DMS79 (cell line): ENCODE measurements around the gene EDARADD.
"Not testable (repeated sequence)": the region's sequence is repeated elsewhere in the genome, so short reads cannot be mapped to it uniquely, and the experiment has no call there.

Source experiments
- DNase-seq: peaks from one replicate; lab custom pipeline; 2025; lab: John Stamatoyannopoulos, UW

Gene EDARADD

GRCh38 chr1:236433819-236434315 is 39.8 kb downstream of the EDARADD start:
- no peak for DNase-seq

GRCh38 chr1:236438614-236439013 is 44.5 kb downstream of the EDARADD start:
- DNase-seq, result no peak

DNA sequence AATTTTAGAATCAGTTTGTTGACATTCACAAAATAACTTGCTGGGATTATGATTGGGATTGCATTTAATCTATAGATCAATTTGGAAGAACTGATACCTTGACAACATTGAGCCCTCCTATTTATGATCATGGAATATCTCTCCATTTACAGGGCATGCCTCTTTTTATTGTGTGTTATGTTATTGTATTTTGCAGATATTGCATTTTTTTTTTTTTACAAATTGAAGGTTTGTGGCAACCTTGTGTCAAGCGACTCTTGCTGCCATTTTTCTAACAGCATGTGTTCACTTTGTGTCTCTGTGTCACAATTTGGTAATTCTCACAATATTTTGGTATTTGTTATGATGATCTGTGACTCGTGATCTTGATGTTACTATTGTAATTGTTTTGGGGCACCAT is 46.3 kb downstream of the EDARADD start:
- DNase-seq, result no peak

DNA sequence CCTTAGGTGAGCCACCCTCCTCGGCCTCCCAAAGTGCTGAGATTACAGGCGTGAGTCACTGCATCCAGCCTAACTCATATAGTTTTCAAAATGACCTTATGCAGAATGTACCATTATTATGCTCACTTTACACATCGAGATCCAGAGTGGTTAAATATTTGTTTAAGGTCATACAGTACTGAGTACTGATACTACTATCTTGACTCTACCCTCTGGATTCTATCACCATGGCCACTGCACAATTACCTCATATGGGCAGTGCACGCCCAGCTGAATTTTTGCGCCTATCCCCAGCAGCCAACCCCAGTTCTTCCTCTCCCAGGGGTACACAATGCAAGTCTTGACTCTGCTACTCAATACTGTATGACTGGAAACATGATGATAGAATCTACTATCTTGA is 56.7 kb downstream of the EDARADD start:
- DNase-seq, result no peak

GRCh38 chr1:236451796-236452373 is 57.8 kb downstream of the EDARADD start:
- no peak for DNase-seq

DNA sequence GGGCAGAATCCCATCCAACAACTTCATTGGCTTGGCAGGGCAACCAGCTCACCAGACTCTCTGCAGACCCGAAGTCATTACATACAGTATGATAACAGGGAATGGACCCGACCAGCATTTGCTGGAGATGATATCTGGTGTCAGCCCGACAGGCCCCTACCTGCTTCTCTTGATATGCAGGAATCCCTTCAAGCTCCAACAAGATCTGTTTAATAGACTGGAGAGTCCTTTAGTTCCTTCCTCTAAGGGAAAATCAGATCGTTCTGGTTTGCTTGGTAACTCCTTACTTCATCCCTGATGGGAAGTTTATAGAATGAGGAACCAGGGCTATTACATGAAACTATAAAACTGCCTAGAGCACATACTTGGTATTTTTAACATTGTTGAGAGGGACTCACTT is 61.2 kb downstream of the EDARADD start:
- DNase-seq, result no peak

- DNase-seq, result no peak
Measured at GRCh38 chr1:236457775-236458174, 63.7 kb downstream of the EDARADD start.

- DNase-seq, result no peak
Measured at GRCh38 chr1:236458996-236459395, 64.9 kb downstream of the EDARADD start.

DNA sequence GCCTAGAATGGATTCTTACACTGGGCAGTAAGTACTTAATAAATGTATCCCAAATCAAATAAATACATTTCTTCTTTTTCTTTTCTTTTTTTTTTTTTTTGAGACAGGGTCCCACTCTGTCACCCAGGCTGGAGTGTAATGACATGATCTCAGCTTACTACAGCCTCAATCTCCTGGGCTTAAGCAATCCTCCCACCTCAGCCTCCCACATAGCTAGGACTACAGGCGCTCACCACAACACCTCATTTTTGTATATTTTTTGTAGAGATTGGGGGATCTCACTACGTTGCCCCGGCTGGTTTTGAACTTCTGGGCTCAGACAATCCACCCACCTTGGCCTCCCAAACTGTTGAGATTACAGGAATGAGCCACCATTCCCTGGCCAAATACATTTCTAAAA is 66.0 kb downstream of the EDARADD start:
- DNase-seq, result no peak

- DNase-seq, result not testable (repeated sequence)
Measured at GRCh38 chr1:236464197-236464596, 70.1 kb downstream of the EDARADD start.

DNA sequence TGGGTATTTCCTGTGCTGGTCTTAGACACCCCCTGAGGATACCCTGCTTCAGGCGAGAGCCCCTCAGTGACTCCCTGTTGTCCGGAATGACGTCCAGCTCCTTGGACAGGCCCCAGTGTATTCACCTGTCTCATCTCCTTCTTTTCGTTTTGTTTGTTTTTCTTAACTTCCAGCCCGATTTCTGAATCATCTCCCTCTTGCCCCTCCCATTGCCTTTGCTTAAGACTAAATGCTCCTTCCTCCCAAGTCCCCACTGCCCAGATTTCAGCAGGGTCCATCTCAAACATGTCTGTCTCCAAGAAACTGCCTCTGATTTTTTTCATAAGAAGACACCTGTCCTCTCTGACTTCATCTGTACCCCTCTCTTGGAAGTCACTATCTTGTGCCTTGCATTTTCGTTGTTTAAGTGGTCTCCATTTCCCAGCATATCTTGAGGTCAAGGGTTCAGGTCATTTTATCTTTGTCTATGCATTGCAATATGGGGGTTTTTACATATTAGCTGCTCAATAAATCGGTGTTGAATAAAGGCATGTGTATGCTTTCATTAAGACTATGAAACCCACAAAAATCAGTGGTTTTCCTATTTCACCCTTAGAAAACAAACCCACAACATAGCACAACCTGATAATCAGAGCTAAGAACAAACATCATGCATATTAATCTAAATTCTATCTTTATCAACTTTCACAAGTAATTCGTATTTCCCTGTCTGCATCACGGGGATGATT is 71.3 kb downstream of the EDARADD start:
- DNase-seq, result no peak

DNA sequence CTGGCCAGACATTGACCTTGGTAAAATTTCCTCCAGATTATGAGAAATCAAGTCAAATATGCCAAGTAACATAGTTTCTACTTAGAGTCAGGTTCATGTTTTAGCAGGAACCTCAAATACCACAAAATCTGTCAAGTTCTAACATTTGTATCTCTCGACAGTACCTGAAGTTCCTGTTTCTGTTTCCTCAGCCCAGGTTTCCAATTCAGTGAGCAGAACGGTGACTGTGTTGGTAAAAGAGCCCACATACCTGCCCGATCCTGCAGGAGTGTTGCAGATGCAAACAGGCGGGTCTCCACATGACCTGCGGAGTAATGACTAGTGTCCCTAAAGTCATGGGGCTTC is 71.8 kb downstream of the EDARADD start:
- no peak for DNase-seq

GRCh38 chr1:236467327-236467641 is 73.2 kb downstream of the EDARADD start:
- DNase-seq, result no peak

DNA sequence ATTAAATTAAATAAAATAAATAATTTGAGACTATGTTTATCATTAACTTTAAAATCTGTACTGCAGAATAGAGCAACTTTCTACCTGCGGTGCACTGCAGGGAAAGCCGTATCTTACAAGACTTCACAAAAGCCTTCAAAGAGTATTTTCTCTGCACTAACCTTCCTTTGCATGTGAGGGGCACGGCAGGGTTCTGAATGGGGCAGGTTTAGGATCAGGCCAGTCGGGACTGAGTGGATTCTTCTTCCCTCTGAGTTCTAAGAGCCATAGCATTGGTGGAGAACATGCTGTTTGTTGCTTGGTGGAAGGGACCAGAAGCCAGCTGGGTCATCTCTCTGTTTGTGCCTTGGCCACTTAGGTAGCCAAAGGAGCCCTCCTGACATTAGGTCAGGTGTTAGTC is 74.5 kb downstream of the EDARADD start:
- DNase-seq, result no peak

DNA sequence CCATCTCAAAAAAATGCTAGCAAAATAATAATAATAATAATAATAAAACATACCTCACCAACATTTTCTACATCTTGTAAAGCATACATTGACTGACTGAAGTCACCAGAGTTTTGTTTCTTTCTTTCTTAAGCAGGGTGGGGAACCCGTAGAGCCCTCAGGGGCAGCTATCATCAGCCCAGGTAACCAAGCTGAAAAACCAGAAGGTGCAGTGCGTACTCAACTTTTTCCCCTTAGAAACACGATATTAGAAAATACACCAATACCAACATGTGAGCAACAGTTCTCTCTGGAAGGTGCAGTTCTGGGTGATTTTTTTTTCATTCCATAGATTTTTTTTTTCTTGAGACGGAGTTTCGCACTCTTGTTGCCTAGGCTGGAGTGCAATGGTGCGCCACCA is 75.4 kb downstream of the EDARADD start:
- DNase-seq, result no peak

GRCh38 chr1:236471096-236471495 is 77.0 kb downstream of the EDARADD start:
- DNase-seq, result no peak

DNA sequence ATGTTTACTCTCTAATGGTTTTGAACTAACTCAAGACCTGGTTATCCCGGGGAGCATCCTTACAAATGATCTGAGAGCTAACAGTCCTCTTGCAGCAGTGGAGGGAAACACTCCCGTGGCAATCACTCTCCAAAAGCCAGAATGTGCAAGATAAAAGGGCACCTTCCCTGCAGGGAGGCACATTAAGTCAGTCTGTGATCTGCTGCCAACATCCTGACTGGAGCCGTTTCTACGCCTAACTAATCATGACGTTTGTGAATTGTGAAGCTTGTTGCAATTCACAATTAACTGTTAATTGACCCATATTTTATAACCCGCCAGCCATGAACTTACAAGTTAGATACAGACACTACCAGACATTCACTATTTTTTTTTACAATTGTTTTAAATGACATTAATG is 77.6 kb downstream of the EDARADD start:
- peak; percentile 89 for DNase-seq

DNA sequence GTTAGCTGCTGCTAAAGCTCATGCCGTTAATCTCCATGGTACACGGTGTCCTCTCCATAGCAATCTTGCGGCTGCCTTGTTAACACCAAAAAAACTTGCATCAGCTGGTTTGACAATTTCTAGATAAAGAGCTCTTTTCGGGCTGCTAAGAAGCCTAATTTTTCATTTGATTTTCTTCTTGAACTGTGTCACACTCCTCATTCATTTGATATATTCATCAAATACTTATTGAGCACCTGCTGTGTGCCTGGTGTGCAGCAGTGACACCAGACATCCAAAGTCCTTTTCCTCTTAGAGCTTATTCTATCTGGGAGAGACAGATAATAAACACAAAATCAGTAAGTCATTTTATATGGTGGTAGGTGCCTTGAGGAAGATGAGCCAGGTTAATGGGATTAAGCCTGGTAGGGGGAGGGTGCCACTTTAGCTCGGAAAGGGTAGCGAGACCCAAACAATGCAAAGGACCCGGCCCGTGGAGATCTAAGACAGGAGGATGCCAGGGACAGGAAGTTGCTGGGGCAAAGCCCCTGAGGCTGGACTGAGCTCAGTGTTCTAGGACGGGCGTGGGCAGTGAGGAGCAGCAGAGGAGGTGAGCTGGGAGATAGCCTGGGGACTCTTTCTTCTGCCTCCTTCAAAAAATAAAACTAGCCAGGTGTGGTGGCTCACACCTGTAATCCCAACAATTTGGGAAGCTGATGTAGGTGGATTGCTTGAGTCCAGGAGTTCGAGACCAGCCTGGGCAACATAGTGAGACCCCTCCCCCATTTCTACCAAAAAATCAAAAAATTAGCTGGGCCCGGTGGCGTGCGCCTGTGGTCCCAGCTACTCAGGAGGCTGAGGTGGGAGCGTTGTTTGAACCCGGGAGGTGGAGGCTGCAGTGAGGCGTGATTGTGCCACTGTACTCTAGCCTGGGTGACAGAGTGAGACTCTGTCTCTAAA is 79.0 kb downstream of the EDARADD start:
- no peak for DNase-seq

GRCh38 chr1:236476019-236476418 is 81.9 kb downstream of the EDARADD start:
- no peak for DNase-seq

DNA sequence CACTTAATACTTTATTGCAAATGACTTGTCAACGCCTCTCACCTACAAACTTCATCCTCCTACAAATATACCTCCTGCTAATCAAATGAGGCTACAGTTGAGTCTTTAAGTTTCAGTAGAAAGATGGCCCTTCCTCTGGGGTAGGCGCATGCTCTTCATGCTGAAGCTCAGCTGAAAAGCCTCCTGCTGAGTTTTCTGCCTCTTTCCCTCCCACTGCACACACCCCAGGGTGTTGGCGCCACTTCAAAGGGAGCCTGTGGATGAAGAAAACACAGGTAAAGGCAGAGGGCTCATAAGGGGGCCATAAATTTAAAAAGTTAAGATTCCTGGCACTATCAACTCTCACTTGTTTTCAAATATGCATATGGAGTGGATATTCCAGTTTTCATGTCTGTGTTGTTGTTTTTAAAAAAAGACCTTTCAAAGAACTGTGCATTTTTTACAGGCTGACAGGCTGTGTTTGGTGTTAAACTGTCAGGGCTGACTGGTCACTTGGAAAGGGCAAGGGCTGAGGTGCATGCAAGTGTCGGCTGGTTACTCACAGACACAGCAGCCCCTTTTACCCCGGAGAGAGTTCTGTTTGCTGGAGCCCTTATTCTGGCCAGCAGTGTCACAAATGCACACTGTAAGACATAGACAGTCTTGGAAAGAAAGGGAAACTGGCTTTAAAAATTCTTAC is 86.8 kb downstream of the EDARADD start:
- no peak for DNase-seq

DNA sequence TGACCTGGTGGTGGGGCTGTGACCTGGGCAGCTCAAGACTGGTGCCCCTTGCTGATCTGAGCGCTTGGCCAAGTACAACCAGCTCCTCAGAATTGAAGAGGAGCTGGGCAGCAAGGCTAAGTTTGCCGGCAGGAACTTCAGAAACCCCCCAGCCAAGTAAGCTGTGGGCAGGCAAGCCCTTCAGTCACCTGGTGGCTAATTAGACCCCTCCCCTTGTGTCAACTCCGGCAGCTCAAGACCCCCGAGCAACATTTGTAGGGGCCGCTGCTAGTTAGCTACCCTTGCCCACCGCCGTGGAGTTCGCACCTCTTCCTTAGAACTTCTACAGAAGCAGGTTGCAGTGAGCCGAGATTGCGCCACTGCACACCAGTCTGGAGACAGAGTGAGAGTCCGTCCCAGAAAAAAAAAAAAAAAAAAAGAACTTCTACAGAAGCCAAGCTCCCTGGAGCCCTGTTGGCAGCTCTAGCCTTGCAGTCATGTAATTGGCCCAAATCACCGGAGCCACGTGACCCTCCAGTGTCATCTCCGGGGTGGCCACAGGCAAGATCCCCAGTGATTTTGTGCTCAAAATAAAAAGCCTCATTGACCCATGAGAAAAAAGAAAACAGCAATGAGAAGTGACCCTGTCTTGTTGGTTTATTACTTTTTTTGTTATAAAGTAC is 90.4 kb downstream of the EDARADD start:
- no peak for DNase-seq
